ENCODE measurements around the gene KCNC1.

The KCNC1 gene

DNA sequence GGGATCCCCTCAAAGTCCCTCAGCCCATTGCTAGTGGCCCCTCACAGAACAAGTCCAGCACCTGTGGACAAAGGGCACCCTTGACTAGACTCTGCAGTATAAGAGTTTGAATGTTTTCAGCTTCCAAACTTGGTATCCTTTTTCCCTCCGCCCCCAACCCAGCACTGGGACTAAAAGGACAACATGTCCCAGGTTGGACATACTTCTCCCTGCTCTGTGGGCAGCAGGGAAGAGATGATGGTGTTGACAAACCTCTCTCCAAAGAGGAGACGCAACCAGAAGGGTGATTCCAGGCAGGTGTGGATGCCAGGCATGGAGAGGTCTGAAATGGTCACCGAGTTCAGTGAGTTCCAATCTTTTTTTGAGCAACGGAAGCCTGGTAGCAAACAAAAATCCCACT, 19.7 kb upstream of the KCNC1 start:
- no peak for DNase-seq (ENCODE audit: low read depth)
- TF ChIP-seq, protein P1, sequence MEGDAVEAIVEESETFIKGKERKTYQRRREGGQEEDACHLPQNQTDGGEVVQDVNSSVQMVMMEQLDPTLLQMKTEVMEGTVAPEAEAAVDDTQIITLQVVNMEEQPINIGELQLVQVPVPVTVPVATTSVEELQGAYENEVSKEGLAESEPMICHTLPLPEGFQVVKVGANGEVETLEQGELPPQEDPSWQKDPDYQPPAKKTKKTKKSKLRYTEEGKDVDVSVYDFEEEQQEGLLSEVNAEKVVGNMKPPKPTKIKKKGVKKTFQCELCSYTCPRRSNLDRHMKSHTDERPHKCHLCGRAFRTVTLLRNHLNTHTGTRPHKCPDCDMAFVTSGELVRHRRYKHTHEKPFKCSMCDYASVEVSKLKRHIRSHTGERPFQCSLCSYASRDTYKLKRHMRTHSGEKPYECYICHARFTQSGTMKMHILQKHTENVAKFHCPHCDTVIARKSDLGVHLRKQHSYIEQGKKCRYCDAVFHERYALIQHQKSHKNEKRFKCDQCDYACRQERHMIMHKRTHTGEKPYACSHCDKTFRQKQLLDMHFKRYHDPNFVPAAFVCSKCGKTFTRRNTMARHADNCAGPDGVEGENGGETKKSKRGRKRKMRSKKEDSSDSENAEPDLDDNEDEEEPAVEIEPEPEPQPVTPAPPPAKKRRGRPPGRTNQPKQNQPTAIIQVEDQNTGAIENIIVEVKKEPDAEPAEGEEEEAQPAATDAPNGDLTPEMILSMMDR (IDR thresholded peaks at IDR 0.05; ENCODE audit: control insufficient read depth, extremely low read depth, insufficient read depth) = no peak
- H3K4me3 ChIP-seq (ENCODE audit: low read depth, low read length) = no peak overlapping the region

GRCh38 chr11:17716807-17717206, 17.8 kb upstream of the KCNC1 start:
- TF ChIP-seq, protein P1 (IDR thresholded peaks at IDR 0.05; ENCODE audit: control insufficient read depth, extremely low read depth, insufficient read depth) = no peak
- no peak overlapping the region for H3K4me3 ChIP-seq (ENCODE audit: low read depth, low read length)

GRCh38 chr11:17718015-17718414, 16.6 kb upstream of the KCNC1 start:
- TF ChIP-seq, protein P1 (IDR thresholded peaks at IDR 0.05; ENCODE audit: control insufficient read depth, extremely low read depth, insufficient read depth) = no peak
- no peak for DNase-seq (ENCODE audit: low read depth)

More at GRCh38 chr11:17716807-17717206, 17.8 kb upstream of the KCNC1 start:
- no peak for DNase-seq (ENCODE audit: low read depth)

DNA sequence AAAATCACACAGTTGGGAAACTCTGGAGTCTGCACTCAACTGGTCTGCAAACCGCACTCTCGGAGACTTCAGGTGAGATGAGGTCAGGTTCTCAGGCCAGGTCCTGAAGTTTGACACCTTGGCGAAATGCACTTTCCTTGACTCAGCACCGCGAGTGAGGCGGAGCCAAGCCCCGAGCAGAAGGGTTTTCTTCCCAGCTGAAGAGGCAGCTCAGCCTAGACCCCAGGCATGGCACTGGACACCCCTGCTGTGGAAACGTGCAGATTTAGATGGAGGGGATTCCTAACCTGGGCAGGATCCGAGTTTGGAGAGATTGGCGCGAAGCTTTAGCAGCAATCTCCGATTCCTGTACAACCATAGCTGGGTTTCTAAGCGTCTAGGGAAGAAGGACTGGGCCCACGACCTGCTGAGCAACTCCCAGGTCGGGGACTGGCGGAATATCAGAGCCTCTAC, 16.0 kb upstream of the KCNC1 start:
- TF ChIP-seq, protein P1 (IDR thresholded peaks at IDR 0.05; ENCODE audit: control insufficient read depth, extremely low read depth, insufficient read depth) = no peak
- no peak overlapping the region for H3K4me3 ChIP-seq (ENCODE audit: low read depth, low read length)
- DNase-seq (ENCODE audit: low read depth) = no peak

More at GRCh38 chr11:17718015-17718414, 16.6 kb upstream of the KCNC1 start:
- no peak overlapping the region for H3K4me3 ChIP-seq (ENCODE audit: low read depth, low read length)

GRCh38 chr11:17719028-17719937, 15.3 kb upstream of the KCNC1 start, which contains the start of gene MYOD1:
Gene MYOD1 (plus strand): TSS chr11:17719571. CDS start chr11:17719783, 212 bp downstream.
- H3K4me3 ChIP-seq (ENCODE audit: low read depth, low read length) = no peak within 1 kb of the TSS
- TF ChIP-seq, protein P1 (IDR thresholded peaks at IDR 0.05; ENCODE audit: control insufficient read depth, extremely low read depth, insufficient read depth) = no peak
- DNase-seq (ENCODE audit: low read depth) = no peak

GRCh38 chr11:17719938-17720795, 14.4 kb upstream of the KCNC1 start:
- no peak for DNase-seq (ENCODE audit: low read depth)
- no peak overlapping the region for H3K4me3 ChIP-seq (ENCODE audit: low read depth, low read length)
- TF ChIP-seq, protein P1 (IDR thresholded peaks at IDR 0.05; ENCODE audit: control insufficient read depth, extremely low read depth, insufficient read depth) = peak; percentile 34

All from LNCaP clone FGC (cell line).